GM18870 (cell line): ENCODE data around the gene OXCT1.

Experiments used
- ATAC-seq: cut with Tn5 transposase; IDR thresholded peaks from one replicate; pipeline ENCODE4 v1.9.1; 2021; ENCODE audit warnings: moderate library complexity; ENCODE audit not compliant: unreplicated experiment

OXCT1 gene

DNA sequence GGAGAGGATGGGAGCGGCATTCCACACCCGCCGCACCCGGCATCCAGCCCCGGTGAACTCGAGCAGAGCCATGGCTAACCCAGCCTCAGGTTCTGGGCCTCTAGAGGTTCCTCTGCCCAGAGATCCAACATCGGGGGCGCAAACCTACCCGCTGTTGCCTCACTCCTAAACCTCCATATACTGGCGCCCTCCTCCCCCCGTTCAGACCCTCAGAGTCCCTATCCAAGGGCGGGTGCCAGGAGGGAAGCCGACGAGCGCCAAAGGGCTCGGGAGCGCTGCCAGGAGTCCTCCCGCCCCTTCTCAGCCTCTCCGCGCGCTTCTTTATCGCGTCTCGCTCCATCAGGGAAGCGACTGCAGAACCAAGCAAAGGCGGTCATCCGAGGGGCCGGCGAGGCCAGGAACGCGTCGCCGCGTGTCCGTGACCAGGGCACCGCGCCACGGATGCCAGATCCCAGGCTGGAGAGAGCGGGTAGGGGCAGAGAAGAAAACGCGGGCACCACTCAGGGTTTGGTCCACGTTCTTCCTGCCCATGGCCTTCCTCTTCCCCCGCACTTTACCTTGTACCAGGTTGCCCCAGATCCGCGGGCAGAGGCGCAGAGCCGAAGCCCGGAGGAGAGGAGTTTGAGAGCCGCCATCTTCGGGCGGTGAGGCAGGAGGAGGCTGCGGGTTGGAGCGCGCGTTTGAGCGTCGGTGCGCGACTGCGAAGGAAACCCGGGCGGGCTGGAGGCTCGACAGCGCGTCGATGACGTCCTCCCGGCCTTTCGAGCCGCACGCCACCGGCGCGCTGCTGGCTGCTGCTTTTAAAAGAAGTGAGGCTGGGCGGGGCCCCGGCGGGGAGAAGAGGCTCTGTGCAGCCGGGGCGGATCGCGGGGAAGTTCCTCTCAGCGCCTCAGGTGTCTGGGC, at the start of gene OXCT1:
Gene OXCT1, minus strand, starts transcription at position 702 of the 903 bp plus-strand sequence. Its CDS starts 67 bp downstream, at position 635.
- ATAC-seq = peak; percentile 94

DNA sequence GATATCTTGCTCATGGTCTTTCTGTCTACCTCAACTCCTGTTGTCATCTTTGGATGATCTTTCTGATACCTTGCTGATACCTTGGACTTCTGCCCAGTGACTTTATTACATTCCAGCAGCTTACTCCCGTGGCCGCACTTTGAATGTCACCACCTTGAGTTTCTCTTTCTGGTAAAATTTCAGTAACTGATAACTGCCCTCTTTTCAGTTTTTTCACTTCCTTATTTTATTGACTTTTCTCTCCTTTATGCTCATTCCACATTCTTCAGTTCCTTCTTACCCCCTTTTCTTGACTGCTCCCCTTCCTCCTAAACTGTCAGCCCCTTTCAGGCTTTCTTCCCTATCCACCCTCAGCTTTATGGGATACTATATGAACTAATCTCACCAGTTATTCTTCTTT, 47.9 kb upstream of the OXCT1 start:
- ATAC-seq = no peak

DNA sequence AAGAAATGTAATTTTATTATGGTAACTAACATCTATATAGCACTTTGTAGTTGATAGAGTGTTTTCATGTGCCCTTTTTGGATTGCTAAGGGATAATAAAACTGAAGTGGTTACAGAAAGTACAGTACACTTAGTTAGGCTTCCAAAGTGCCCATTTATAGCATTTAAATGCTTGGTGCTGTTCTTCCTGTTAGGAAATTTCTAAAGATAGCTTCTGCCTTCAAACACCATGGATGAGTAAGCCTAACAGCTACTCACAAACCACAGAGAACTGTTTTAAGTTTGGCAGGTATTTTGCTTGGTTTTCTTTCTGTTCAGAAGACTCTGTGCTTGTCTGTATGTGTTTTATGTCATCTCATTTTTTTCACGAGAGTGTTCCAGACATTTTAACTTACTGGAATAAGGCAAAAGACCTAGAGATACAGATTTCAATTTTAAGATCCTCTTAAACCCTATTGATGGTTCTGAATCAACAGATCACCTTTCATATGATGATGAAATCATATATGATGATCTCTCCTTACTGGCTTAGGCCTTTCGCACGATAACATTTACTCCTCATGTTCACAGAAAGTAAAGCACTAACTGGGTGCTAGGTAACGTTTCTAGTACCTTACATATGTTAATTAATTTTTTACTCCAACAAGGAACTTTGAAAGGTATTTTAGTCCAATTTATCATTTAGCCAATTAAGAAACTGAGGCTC, 38.3 kb upstream of the OXCT1 start:
- ATAC-seq = no peak

DNA sequence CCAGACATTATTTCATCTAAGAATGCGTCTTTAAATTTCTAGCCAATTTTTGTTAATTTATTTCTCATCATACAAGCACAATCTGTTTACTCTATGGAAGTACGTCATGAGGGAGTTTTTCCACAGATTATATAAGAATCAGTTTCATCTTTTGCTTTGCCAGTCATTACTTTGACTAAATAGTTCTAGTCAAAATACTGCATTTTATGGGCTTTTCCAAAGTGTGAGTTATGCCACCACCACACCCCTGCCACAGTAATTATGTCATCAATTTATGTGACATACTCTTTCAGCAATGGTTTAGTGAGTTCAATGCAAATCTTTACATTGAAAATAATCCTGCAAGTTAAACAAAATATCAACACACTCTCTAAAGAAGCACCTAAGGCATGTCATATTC, 35.9 kb upstream of the OXCT1 start:
- ATAC-seq = no peak

DNA sequence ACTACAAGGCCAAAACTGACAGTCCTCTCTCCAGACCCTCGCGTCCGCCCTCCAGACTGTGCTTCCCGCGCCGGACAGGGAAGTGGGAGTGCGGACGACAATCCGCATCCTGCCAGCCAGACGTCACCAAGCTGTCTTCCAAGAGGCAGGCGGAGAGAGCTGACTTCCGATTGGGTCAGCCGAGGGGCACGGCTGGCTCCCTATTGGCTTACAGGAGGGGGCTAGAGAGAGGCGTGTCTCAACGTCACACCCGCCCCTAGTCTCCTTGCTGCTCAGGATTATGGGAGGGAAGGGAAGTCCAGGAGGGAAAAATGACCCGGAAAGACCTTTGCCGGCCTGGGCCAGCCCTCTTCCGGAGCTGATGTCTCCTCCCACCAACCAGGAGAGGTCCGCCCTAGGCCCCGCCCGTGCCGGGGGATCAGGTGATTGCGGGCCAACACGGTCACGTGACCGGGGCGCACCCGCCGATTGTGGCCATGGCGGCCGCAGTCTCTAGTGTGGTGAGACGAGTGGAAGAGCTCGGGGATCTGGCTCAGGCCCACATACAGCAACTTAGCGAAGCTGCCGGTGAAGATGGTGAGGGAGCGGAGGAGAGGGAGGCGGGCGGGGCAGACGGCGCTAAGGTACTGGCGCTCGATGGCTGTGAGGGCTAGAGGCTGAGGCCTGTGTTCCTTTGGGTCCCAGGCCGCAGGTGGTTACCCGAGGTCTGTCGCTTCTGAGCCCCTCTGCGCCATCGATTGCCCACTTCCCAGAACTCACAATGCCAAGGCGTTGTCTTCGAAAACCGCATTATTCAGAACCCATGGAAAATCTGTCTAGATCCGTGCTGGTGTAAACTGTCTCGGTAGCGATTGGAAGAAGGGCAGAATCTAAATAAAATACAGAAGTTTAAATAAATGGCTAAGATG, 33.9 kb upstream of the OXCT1 start, which contains the start of gene RIMOC1:
Gene RIMOC1, plus strand, starts transcription at position 453 of the 908 bp plus-strand sequence. Its CDS starts 24 bp downstream, at position 477.
- peak; percentile 99 for ATAC-seq

DNA sequence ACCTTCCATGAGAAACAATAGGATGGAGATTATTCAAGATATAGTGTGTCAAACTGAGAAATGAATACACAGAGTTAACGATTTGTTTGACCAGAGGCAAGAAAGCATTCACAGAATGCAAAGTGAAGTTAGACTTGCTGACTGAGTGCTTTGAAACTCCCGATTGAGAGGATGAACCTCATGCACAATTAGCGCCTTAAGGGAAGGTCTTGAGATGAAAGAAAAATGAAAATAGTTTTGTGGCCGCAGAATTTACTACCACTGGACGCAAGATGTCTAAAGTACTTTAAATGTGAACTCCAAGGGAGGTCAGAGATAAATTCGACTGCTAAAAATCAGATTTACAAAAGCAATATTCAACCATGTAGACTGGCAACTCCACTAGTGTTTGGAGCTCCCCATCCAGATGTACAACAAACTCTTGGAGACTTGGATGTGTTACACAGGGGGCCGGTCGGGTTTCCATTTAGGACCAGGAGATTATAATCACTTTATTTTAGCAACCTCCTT, 33.2 kb upstream of the OXCT1 start:
- no peak for ATAC-seq

DNA sequence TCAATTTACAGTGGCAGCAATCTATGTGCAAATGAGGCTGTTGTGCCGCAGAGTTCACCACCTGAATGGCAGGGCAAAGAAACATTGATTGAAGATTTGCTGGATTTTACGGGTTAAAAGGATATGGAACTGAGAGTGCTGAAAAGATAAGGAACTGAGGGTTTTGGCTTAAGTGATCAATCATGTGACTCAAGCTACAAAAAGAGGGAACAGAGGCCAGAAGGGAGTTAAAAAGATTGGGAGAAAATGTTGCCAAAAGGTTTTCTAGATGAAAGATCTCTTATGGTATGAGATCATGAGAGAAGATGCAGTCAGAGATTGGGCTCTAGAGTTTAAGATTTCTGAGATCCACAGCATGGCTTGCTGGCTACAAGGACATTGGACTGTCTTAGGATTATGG, 26.0 kb upstream of the OXCT1 start:
- ATAC-seq = no peak

DNA sequence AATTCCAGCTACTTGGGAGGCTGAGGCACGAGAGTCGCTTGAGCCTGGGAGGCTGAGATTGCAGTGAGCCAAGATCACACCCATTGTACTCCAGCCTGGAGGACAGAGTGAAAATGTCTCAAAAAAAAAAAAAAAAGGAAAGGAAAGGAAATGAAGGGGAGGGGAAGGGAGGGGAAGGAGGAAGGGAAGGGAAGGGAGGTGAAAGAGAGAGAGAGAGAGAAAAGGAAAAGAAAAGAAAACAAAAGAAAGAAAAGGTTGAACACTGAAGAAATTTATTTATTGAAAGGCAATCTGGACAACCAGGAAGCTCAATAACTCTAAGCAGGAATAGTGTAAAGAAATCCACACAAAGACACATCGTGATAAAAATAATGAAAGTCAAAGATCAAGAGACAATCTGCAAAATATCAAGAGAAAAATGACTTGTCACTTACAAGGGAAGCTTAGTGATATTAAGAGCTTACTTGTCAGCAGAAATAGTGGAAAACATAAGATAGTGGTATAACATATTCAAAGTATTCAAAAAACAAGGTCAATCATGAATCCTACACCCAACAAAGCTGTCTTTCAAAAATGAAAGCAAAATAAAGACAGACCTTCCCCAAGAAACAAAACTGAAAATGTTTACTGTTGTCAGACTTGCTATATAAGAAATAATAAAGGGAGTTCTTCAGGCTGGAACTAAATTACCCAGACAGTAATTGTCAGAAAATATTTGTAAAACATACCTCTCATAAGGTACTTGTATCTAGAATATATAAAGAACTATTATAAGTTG, 23.0 kb upstream of the OXCT1 start:
- peak; percentile 67 for ATAC-seq

DNA sequence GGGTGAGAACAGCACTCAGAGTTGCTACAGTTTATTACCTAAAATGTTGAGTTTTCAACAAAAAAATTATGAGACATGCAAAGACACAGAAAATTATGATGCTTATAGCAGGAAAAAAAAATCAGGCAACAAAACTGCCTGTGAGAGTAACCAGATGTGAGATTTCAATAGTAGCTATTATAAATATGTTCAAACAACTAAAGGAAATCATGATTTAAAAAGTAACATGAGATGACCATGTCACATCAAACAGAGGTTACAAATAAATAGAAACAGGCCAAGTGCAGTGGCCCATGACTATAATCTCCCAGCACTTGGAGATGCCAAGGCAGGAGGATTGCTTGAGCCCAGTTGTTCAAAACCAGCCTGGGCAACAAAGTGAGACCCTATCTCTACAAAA, 21.8 kb upstream of the OXCT1 start:
- ATAC-seq = no peak

DNA sequence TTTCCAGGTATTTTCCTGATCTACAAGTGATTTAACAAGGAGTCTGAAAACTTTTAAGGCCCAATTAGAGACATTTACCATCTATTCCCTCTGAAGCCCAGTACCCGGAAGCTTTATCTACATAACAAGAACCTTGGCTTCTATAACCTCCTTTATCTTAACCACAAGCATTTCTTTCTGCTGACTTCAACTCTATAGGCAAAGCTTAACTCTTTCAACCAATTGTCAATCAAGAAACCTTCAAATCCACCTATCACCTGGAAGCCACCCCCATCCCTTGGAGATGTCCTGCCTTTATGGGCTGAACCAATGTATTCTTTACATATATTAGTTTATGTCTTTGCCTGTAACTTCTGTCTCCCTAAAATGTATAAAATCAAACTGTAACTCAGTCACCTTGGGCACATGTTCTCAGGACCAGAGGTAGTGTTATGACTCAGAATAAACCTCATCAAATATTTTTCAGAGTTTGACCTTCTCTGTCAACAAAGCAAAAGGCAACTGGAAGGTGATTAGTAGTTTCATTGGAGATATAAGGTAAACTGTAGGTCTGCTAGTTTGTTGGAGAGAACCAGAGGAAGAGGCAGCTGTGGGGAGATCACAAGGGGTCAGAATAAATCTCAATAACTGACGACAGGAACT, 21.0 kb upstream of the OXCT1 start:
- no peak for ATAC-seq

DNA sequence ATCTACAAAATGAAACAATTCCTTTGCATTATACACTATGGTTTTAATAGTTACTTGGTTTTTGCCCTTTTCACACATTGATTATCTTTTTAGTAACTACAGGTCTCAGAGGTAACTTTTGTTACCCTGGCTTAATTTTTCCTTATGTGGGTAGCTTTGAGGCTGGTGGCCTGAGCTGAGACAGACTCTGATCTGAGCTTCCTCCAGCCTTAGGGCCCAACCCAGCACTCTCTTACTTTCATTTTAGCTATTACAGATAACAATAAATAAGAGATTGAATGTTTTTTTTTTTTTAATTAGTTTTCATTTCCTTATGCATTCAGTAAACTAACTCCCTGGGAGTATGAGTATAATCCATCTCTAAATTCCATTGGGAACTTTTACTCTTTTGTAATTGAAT, 15.1 kb upstream of the OXCT1 start:
- no peak for ATAC-seq

DNA sequence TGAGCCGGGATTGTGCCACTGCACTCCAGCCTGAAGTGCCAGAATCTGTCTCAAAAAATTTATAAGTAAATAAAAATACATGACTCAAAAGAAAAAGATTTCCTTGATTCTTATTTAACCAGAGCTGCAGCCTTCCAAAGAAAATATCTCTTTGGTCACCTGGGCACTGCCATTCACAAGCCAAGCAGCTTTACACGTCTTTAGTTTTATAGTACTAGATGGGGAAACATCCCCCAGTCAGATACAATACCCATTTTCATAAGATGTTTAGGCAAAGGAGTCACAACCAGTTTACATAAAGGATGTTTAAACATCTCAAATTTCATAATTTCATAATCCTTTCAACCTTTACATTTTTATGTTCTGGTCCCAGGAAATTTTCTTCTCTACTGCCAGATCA, 13.7 kb upstream of the OXCT1 start:
- no peak for ATAC-seq

DNA sequence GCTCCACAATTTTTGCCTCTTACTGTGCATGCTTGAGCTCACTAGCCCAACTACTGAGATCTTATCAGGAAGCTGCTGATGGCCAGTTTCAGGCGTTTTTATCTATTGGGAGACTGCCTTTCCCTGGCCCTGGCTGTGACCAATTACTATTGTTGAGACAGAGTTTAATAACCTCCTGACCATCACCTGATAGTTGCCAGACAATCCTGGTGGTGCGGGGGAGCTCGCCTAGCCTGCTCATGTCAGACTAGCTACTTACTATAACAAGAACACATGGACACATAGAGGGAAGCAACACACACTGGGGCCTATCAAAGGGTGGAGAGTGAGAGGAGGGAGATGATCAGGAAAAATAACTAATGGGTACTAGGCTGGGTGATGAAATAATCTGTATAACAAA, 13.0 kb upstream of the OXCT1 start:
- ATAC-seq = no peak

DNA sequence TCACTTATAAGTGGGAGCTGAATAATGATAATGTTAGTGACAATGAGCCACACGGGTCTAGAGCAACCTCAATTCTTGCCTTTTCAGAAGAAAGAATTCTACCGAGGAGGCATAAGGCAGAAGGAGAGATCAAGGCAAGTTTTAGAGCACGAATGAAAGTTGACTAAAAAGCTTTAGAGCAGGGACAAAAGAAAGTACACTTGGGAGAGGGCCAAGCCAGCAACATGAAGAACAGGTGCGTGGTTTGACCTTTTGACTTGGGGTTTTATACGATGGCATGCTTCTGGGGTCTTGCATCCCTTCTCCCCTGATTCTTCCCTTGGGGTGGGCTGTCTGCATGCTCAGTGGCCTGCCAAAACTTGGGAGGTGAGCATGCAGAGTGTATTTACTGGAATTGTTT, 12.5 kb upstream of the OXCT1 start:
- ATAC-seq = no peak

DNA sequence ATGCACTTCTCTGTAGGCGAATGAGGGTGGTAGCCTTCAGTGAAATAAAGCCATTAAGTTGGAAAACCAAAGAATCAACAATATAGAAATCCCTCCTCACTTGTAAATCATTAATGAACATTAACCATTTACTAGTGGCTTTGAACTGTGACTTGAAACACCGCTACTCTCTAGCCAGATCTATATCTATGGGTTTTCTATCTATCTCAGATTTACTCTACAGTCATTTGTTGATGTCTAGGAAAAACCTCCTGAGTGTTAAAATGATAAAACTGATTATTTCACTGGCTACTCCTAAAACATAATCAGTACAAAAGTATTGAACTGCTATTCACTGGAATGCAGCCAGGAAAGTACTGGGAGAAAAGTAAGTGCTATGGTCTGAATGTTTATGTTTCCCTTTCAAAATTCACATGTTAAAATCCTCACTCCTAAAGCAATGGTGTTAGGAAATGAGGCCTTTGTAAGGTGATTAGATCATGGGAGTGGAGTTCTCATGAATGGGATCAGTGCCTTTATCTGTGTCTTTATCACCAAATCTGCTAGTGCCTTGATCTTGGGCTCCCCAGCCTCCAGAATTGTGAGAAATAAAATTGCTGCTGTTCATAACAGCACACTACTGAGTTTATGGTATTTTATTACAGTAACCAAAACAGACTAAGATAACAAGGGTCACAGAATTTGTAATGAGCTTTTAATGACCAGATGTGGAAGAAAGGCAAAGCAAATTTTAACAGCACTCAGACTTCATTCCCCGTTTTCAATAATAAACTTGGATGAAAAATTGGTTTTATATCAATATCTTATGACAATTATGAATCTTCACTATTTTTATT, 8.6 kb upstream of the OXCT1 start:
- ATAC-seq = peak; percentile 71

DNA sequence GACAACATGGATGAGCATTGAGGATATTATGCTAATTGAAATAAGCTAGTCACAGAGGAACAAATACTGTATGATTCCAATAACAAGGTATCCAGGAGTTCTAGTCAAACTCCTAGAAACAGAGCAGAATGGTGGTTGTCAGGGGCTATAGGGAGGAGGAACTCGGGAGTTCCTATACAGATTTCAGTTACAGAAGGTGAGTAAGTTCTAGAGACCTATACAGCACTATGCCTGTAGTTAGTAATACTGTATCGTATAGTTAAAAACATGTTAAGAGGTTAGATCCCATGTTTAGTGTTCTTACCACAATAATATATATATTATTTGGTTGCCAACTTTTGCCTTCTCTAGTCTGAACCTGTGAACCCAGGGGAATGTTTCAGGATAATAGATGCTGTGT, 7.9 kb upstream of the OXCT1 start:
- peak; percentile 39 for ATAC-seq

DNA sequence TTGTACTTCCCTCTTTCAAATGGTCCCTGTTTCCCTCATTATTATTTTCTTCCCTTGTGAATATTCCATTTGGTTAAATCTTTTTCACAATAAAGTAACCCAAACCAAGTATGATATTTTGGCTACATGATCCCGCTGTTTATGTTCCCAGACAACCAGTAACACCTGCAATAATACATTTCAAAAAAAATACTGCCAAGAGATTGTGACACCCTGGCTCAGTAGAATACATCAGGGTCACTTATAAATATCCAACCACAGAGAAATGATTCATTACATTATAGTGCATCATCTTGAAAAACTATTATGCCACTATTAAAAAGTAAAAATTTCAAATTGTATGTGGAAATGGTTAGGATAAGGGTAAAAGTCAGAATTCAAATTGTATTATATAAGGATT, 7.2 kb upstream of the OXCT1 start:
- ATAC-seq = no peak

DNA sequence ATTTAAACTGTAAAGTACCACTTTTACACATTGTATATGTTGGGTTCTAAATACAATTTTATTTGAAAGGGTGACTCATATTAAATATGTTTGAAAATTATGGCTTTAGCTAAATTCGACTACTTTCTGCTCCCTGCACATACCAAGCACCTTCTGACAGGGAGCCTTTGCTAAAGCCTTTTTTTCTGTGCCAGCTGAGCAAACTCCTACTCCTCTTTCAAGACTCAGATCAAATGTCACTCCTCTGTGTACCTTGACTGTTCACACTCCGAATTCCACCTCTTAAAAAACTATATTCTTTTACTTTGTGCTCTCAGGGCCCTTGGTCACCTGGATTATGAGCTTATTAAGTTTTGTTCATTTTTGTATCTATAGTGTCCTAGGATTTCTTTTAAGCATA, 6.5 kb upstream of the OXCT1 start:
- no peak for ATAC-seq

DNA sequence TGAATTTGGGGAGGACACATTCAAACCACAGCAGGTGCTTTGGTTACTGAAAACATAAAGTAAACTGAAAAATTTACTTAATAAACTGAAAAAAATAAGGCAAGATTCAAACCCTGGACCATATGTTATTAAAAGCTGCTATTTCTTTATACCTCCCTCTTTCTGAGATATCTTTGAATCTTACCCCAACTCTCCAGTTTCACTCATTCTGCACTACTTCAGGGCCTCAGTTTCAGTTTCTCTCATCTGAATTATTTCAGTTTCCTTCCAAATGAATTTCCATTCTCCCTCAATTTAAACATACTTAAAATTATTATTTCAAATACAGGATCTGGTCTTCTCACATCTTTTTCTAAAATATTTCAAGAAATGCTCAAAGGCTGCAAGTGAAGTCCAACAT, 4.9 kb upstream of the OXCT1 start:
- ATAC-seq = no peak
